Measurements from ENCODE around the gene HBQ1.

The HBQ1 gene

DNA sequence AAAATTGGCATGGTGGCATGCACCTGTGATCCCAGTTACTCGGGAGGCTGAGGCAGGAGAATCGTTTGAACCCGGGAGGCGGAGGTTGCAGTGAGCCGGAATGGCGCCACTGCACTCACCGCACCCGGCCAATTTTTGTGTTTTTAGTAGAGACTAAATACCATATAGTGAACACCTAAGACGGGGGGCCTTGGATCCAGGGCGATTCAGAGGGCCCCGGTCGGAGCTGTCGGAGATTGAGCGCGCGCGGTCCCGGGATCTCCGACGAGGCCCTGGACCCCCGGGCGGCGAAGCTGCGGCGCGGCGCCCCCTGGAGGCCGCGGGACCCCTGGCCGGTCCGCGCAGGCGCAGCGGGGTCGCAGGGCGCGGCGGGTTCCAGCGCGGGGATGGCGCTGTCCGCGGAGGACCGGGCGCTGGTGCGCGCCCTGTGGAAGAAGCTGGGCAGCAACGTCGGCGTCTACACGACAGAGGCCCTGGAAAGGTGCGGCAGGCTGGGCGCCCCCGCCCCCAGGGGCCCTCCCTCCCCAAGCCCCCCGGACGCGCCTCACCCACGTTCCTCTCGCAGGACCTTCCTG, at the start of gene HBQ1:
HBQ1 (plus strand) TSS at position 359 of the 575 bp plus-strand sequence; CDS start at position 387, 28 bp downstream.
- Histone ChIP-seq H3K36me3 (ENCODE audit: control insufficient read depth in 1 of 2, insufficient read depth in 2 of 2, low read length in 2 of 2) (no peaks in the 10 kb centered on the region), H3K4me1 (ENCODE audit: control insufficient read depth in 1 of 2, insufficient read depth in 2 of 2, low read length in 2 of 2) (peaks cover 0 to 17% of the 10 kb centered on the region in 2 donors), H3K9me3 (ENCODE audit: control insufficient read depth in 1 of 2, low read length in 2 of 2) (no peaks in the 10 kb centered on the region), H3K27ac (ENCODE audit: low read length) (no peak within 1 kb of the TSS), H3K27me3 (ENCODE audit: low read depth, low read length) (peaks cover 30% of the 10 kb centered on the region), H3K4me3 (ENCODE audit: low read depth in 1 of 2, low read length in 2 of 2) (peak within 1 kb of the TSS in 1 of 2 donors; percentile 60)

DNA sequence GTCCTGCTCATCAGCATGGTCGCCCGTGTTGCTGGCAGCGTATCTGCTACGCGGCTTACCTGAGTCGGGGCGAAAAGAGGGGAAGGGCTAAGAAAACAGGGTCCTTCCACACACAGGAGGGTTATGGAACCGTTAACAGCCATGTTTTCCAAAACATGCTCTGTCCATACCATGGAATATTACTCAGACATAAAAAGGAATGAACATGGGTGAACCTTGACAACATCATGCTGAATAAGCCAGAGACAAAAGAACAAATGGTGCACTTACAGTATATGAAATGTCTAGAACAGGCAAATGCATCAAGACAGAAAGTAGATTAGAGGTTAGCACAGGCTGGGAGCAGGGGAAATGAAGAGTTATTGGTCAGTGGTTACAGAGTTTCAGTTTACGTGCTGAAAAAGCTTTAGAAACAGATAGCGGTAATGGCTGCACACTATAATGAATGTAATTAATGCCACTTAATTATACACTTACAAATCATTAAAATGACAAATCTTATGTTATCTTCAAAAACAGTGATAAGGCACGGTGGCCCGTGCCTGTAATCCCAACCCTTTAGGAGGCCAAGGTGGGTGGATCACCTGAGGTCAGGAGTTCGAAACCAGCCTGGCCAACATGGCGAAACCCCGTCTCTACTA, 49.6 kb upstream of the HBQ1 start:
- no peak overlapping the region for H3K4me3 ChIP-seq (ENCODE audit: low read depth in 1 of 2, low read length in 2 of 2)
- no peak overlapping the region for H3K27ac ChIP-seq (ENCODE audit: low read length)
- H3K36me3 ChIP-seq (ENCODE audit: control insufficient read depth in 1 of 2, insufficient read depth in 2 of 2, low read length in 2 of 2) = peaks cover 0 to 3% of the 10 kb centered on the region in 2 donors

DNA sequence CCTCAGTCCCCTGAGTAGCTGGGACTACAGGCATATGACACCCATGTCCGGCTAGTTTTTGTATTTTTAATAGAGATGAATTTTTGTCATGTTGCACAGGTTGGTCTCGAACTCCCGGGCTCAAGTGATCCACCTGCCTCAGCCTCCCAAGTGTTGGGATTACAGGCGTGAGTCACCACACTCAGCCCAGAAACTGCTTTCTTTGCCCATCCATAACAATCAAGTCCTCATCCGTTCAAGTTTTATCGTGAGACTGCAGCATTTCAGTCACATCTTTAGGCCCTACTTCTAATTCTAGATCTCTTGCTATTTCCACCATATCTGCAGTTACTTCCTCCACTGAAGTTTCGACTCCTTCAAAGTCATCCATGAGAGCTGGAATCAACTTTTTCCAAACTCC, 48.1 kb upstream of the HBQ1 start:
- H3K4me3 ChIP-seq (ENCODE audit: low read depth in 1 of 2, low read length in 2 of 2) = no peak overlapping the region
- peaks cover 0 to under 1% of the 10 kb centered on the region in 2 donors for H3K4me1 ChIP-seq (ENCODE audit: control insufficient read depth in 1 of 2, insufficient read depth in 2 of 2, low read length in 2 of 2)
- H3K27ac ChIP-seq (ENCODE audit: low read length) = no peak overlapping the region
- H3K36me3 ChIP-seq (ENCODE audit: control insufficient read depth in 1 of 2, insufficient read depth in 2 of 2, low read length in 2 of 2) = peaks cover 0 to 3% of the 10 kb centered on the region in 2 donors
- H3K27me3 ChIP-seq (ENCODE audit: low read depth, low read length) = no peaks in the 10 kb centered on the region
- no peaks in the 10 kb centered on the region for H3K9me3 ChIP-seq (ENCODE audit: control insufficient read depth in 1 of 2, low read length in 2 of 2)

More for the DNA sequence above, 49.6 kb upstream of the HBQ1 start:
- Histone ChIP-seq H3K4me1 (ENCODE audit: control insufficient read depth in 1 of 2, insufficient read depth in 2 of 2, low read length in 2 of 2) (no peaks in the 10 kb centered on the region), H3K27me3 (ENCODE audit: low read depth, low read length) (no peaks in the 10 kb centered on the region), H3K9me3 (ENCODE audit: control insufficient read depth in 1 of 2, low read length in 2 of 2) (no peaks in the 10 kb centered on the region)

DNA sequence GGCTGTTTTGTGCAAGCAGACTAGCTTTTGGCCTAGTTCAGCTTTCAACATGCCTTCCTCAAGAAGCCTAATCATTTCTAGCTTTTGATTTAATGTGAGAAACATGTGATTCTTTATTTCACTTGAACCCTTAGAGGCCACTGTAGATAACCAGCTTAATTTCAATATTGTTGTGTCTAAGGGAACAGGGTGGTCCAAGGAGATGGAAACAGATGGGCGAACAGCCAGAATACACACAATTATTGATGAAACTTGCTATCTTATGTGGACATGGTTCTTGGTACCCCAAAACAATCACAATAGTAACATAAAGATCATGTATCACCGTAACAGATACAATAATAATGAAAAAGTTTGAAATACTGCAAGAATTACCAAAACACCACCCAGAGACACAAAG, 46.5 kb upstream of the HBQ1 start:
- no peak overlapping the region for H3K27ac ChIP-seq (ENCODE audit: low read length)
- peaks cover 0 to 8% of the 10 kb centered on the region in 2 donors for H3K4me1 ChIP-seq (ENCODE audit: control insufficient read depth in 1 of 2, insufficient read depth in 2 of 2, low read length in 2 of 2)
- H3K36me3 ChIP-seq (ENCODE audit: control insufficient read depth in 1 of 2, insufficient read depth in 2 of 2, low read length in 2 of 2) = peaks cover 0 to 3% of the 10 kb centered on the region in 2 donors
- no peaks in the 10 kb centered on the region for H3K27me3 ChIP-seq (ENCODE audit: low read depth, low read length)
- H3K9me3 ChIP-seq (ENCODE audit: control insufficient read depth in 1 of 2, low read length in 2 of 2) = no peaks in the 10 kb centered on the region
- H3K4me3 ChIP-seq (ENCODE audit: low read depth in 1 of 2, low read length in 2 of 2) = no peak overlapping the region

DNA sequence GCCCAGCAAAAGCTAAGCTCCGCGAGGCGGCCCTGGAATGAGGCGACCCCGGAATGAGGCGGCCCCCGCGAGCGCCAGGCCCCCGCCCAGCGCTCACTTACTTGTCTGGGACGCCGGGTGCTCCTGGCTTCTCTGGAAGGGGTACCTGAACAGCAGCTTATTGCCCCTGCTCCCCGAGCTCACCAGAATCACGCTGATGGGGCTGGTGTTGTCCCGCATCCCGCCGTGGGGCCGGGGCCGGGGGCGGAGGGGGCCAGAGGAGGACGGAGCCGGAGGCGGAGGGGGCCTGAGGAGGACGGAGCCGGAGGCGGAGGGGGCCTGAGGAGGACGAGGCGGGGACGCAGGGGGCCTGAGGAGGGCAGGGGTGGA, 42.2 kb upstream of the HBQ1 start:
- H3K27ac ChIP-seq (ENCODE audit: low read length) = no peak overlapping the region

DNA sequence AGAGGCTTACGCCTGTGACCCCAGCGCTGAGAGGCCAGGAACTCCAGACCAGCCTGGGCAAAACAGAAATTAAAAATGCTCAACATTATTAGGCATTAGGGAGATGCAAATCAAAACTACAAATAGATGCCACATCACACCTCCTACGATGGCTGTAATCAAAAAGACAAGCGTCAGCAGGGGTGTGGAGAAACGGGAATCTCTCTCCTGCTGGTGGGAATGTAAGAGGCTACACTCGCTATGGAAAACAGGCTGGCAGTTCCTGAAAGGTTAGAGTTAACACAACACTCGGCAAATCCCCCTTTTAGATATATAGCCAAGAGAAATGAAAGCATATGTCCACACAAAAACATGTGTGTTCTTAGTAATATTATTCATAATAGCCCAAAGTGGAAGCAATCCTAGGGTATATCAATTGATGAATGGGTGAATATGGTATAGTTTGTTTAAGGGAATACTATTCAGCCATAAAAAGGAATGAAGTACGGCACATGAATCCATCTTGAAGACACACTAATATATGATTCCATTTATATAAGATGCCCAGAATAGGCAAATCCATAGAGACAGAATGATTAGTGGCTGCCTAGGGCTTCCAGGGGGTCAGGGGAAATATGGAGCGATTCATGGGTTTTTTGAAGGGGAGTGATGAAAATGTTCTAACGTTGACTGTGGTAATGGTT, 39.9 kb upstream of the HBQ1 start:
- H3K36me3 ChIP-seq (ENCODE audit: control insufficient read depth in 1 of 2, insufficient read depth in 2 of 2, low read length in 2 of 2) = no peaks in the 10 kb centered on the region
- no peaks in the 10 kb centered on the region for H3K9me3 ChIP-seq (ENCODE audit: control insufficient read depth in 1 of 2, low read length in 2 of 2)
- H3K4me1 ChIP-seq (ENCODE audit: control insufficient read depth in 1 of 2, insufficient read depth in 2 of 2, low read length in 2 of 2) = peaks cover 0 to 8% of the 10 kb centered on the region in 2 donors
- no peak overlapping the region for H3K4me3 ChIP-seq (ENCODE audit: low read depth in 1 of 2, low read length in 2 of 2)
- H3K27ac ChIP-seq (ENCODE audit: low read length) = no peak overlapping the region
- no peaks in the 10 kb centered on the region for H3K27me3 ChIP-seq (ENCODE audit: low read depth, low read length)

More for the DNA sequence above, 42.2 kb upstream of the HBQ1 start:
- Histone ChIP-seq H3K27me3 (ENCODE audit: low read depth, low read length) (no peaks in the 10 kb centered on the region), H3K9me3 (ENCODE audit: control insufficient read depth in 1 of 2, low read length in 2 of 2) (no peaks in the 10 kb centered on the region), H3K4me1 (ENCODE audit: control insufficient read depth in 1 of 2, insufficient read depth in 2 of 2, low read length in 2 of 2) (peaks cover 0 to 8% of the 10 kb centered on the region in 2 donors), H3K4me3 (ENCODE audit: low read depth in 1 of 2, low read length in 2 of 2) (peak overlapping the region; percentile 46 to 79), H3K36me3 (ENCODE audit: control insufficient read depth in 1 of 2, insufficient read depth in 2 of 2, low read length in 2 of 2) (no peaks in the 10 kb centered on the region)

DNA sequence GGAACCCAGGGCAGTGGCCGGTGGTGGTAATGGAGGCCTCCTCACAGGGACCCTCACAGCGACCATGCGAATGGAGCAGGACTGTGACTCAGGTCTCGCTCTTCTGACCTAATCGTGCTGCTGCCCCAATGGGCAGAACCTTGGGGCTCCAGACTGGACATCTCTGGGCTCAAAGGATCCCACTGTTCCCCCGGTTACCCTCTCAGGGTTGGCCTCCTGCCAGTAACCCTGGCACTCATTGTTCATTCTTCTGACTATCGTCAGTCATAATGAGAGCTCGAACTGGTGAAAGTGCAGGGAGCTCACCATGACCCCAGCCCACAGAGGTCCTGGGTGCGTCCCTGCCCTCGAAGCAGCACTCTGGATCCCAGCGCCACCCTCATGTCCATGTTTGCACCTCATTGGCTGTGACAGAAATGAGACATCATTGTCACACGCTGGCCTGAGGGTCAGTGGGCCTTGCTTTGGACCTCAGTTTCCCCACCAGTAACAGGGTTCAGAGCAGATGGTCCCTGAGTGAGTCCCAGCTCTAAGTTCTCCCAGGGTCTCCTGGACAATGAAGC, 37.8 kb upstream of the HBQ1 start:
- Histone ChIP-seq H3K4me1 (ENCODE audit: control insufficient read depth in 1 of 2, insufficient read depth in 2 of 2, low read length in 2 of 2) (peaks cover 0 to 5% of the 10 kb centered on the region in 2 donors), H3K4me3 (ENCODE audit: low read depth in 1 of 2, low read length in 2 of 2) (no peak overlapping the region), H3K36me3 (ENCODE audit: control insufficient read depth in 1 of 2, insufficient read depth in 2 of 2, low read length in 2 of 2) (no peaks in the 10 kb centered on the region), H3K27ac (ENCODE audit: low read length) (no peak overlapping the region), H3K9me3 (ENCODE audit: control insufficient read depth in 1 of 2, low read length in 2 of 2) (no peaks in the 10 kb centered on the region), H3K27me3 (ENCODE audit: low read depth, low read length) (no peaks in the 10 kb centered on the region)

DNA sequence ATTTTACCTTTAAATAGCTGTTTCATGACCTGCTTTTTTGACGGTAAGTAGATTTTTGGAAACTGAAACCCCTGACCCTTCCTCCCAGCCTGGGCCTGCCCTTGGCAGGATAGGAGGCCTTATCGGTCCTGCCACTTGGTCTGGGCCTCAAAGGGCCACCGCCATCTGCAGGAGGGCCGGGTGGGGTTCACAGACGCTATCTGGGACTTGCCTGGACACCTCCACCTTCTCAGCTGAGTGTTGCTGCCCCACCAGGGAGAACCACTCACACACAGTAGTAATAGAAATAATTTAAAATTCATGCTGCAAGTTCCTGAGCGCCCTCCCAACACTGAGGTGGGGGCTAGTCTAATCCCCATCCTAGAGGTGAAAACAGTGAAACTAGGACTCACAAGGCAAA, 37.2 kb upstream of the HBQ1 start:
- no peaks in the 10 kb centered on the region for H3K9me3 ChIP-seq (ENCODE audit: control insufficient read depth in 1 of 2, low read length in 2 of 2)
- no peaks in the 10 kb centered on the region for H3K4me1 ChIP-seq (ENCODE audit: control insufficient read depth in 1 of 2, insufficient read depth in 2 of 2, low read length in 2 of 2)
- no peaks in the 10 kb centered on the region for H3K36me3 ChIP-seq (ENCODE audit: control insufficient read depth in 1 of 2, insufficient read depth in 2 of 2, low read length in 2 of 2)
- no peak overlapping the region for H3K4me3 ChIP-seq (ENCODE audit: low read depth in 1 of 2, low read length in 2 of 2)
- no peak overlapping the region for H3K27ac ChIP-seq (ENCODE audit: low read length)
- H3K27me3 ChIP-seq (ENCODE audit: low read depth, low read length) = no peaks in the 10 kb centered on the region

DNA sequence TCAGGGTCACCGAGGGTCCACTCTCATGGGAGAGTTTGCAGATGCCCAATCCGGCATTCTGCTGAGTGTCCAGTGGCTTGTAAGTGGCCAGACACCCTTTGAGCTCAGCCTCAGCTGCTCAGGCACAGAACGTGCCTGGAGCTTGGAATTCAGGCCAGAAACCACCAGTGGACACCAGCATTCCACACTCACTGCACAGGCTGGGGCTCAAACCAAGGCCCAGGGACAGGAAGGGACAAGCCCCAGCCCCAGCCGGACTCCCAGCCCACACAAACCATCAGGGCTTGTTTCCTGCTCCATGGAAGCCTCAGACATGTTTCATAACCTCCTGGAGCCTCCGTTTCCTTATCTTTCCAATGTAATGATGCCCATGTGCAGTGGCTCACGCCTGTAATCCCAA, 36.8 kb upstream of the HBQ1 start:
- Histone ChIP-seq H3K36me3 (ENCODE audit: control insufficient read depth in 1 of 2, insufficient read depth in 2 of 2, low read length in 2 of 2) (no peaks in the 10 kb centered on the region), H3K27ac (ENCODE audit: low read length) (no peak overlapping the region), H3K27me3 (ENCODE audit: low read depth, low read length) (no peaks in the 10 kb centered on the region)

DNA sequence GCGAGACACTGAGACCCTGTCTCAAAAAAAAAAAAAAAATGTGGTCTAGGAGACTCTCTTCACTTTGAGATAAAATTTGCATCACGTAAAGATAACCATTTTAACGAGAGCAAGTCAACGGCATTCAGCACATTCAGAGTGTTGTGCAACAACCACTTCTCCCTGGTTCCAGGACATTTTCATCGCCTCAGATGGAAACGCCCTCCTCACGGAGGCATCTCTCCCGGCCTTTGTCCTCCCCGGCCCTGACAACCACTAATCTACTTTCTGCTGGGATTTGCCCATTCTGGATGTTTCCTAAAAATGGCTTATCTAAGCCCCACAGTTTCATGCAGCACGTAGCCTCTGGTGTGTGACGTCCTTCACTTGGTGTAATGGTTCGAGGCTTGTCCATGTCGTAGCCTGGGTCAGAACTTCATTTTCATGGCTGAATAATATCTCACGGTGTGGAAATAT, 35.4 kb upstream of the HBQ1 start:
- Histone ChIP-seq H3K4me1 (ENCODE audit: control insufficient read depth in 1 of 2, insufficient read depth in 2 of 2, low read length in 2 of 2) (no peaks in the 10 kb centered on the region), H3K27me3 (ENCODE audit: low read depth, low read length) (no peaks in the 10 kb centered on the region), H3K9me3 (ENCODE audit: control insufficient read depth in 1 of 2, low read length in 2 of 2) (no peaks in the 10 kb centered on the region), H3K27ac (ENCODE audit: low read length) (no peak overlapping the region), H3K36me3 (ENCODE audit: control insufficient read depth in 1 of 2, insufficient read depth in 2 of 2, low read length in 2 of 2) (no peaks in the 10 kb centered on the region), H3K4me3 (ENCODE audit: low read depth in 1 of 2, low read length in 2 of 2) (no peak overlapping the region)

More for the DNA sequence above, 36.8 kb upstream of the HBQ1 start:
- no peaks in the 10 kb centered on the region for H3K9me3 ChIP-seq (ENCODE audit: control insufficient read depth in 1 of 2, low read length in 2 of 2)
- H3K4me1 ChIP-seq (ENCODE audit: control insufficient read depth in 1 of 2, insufficient read depth in 2 of 2, low read length in 2 of 2) = no peaks in the 10 kb centered on the region
- no peak overlapping the region for H3K4me3 ChIP-seq (ENCODE audit: low read depth in 1 of 2, low read length in 2 of 2)

DNA sequence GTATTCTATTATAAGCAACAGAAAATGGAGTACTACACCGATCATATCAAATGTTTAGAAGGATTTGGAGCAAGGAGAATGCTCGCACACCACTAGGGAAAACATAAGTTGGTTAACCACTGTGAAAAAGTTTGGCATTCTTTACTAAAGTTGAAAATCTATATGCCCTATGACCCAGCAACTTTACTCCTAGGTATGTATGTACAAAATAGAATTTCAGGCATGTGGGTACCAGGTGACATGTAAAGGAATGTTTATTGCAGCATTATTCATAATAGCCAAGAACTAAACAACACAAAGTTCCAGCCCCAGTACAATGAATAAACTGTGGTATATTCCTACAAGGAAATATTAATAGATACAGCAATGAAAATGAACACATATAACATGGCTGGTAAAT, 33.6 kb upstream of the HBQ1 start:
- H3K36me3 ChIP-seq (ENCODE audit: control insufficient read depth in 1 of 2, insufficient read depth in 2 of 2, low read length in 2 of 2) = no peaks in the 10 kb centered on the region
- H3K4me3 ChIP-seq (ENCODE audit: low read depth in 1 of 2, low read length in 2 of 2) = no peak overlapping the region

More for the DNA sequence above, 33.6 kb upstream of the HBQ1 start:
- no peak overlapping the region for H3K27ac ChIP-seq (ENCODE audit: low read length)
- H3K4me1 ChIP-seq (ENCODE audit: control insufficient read depth in 1 of 2, insufficient read depth in 2 of 2, low read length in 2 of 2) = no peaks in the 10 kb centered on the region
- H3K27me3 ChIP-seq (ENCODE audit: low read depth, low read length) = no peaks in the 10 kb centered on the region
- no peaks in the 10 kb centered on the region for H3K9me3 ChIP-seq (ENCODE audit: control insufficient read depth in 1 of 2, low read length in 2 of 2)
